HTERT RPE-1 (cell line): ENCODE measurements around the gene SCAANT1.

Source experiments
- in situ Hi-C: fragments of 300-500 bp; cut with MboI; formaldehyde crosslinking; loops from 4 replicates; pipeline ENCODE4 v1.14.3; 2020; ENCODE audit warnings: low sequenced_read_pairs

SCAANT1 gene

GRCh38 chr3:63864008-63864964 lies 47.9 kb downstream of the SCAANT1 start:
- in situ Hi-C loops = no loop called here

- in situ Hi-C loops = no loop called here
These were observed 48.8 kb downstream of the SCAANT1 start, which contains the start of the genes ATXN7 and THOC7 for GRCh38 chr3:63863150-63864007. Gene ATXN7, plus strand, starts transcription at chr3:63863867. Its CDS starts 48,732 bp downstream, at chr3:63912599. Gene THOC7, minus strand, starts transcription at chr3:63863805. Its CDS starts 15 bp downstream, at chr3:63863790.

- in situ Hi-C loops = no loop called here
These were observed 49.4 kb downstream of the SCAANT1 start for GRCh38 chr3:63862804-63863149.
